NCI-H1930 (cell line): Measurements from ENCODE around the gene DMPK.
A peak's percentile ranks its signal among the peaks of the same experiment; 100 is the strongest.
"Not testable (repeated sequence)": the region's sequence is repeated elsewhere in the genome, so short reads cannot be mapped to it uniquely, and the experiment has no call there.

Source experiments
- DNase-seq, 2 experiments: peaks; one replicate each; lab custom pipeline; 2025; lab: John Stamatoyannopoulos, UW

DMPK gene

DNA sequence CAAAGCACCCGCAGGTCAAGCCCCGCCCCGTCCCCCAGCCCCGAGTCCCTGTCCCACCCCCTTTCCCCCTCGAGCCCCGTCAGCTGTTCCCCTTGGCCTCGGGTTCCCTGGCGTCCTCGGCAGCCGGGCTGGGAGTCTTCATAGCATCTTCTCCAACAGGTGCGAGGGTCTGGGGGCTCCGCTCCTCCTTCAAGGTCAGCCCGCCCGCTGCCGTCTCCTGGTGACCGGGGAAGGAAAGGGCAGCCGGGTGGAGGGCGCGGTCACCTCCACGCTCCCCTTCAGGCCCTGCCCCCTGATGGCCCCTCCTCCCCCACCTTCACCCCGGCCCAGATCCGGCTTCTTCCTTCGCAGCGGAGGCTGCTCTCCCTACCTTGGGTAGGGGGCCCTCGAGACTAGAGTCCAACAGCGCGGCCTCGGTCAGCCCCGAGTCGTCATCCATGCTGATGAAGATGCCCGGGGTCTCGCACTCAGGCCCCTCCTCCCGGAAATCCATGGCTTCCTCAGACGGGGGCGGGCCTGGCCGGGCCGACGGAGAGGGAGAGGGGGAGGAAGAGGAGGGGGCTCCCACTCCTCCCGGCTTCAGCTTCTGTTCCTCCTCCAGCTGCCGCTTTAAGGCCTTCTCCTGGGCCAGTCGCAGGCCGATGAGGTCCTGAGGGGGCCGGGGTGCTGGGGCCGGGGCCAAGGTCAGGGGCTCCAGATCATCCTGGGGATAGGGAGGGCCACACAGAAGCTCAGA lies 33.4 kb upstream of the DMPK start:
- peak; percentile 73 to 78 for DNase-seq

GRCh38 chr19:45814851-45815480 lies 32.7 kb upstream of the DMPK start, which contains the start of gene RSPH6A:
RSPH6A (minus strand) TSS chr19:45815308; CDS start chr19:45815176, 132 bp downstream.
- DNase-seq: peak in 1 of 2 experiments; percentile 43

DNA sequence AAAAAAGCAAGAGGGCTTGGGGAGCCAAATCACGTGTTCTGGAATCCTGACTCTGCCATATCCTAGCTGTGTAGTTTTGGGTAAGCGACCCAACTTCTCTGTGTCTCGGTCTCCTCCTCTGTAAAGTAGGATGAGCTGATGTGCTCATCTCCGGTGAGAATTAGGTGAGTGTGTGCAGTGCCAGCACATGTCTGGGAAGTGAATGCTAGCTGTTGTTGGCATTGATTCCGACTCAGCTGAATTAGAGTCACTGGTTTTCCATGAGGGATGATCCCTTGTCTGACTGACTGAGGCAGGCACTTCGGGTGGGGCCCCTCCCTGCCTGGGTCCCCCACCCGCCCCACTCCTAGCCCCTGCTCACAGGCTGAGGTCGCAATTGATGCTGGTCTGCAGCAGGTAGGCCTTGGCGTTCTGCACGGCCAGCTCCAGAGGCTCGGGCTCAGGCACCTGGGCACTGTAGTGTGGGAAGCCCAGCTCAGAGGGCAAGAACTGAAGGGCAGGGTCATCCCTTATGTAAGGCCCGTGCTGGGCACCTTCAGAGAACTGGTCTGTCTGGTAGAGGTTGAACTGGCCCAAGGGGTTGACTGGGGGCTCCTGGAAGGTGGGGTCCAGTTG lies 32.0 kb upstream of the DMPK start:
- DNase-seq: no peak

DNA sequence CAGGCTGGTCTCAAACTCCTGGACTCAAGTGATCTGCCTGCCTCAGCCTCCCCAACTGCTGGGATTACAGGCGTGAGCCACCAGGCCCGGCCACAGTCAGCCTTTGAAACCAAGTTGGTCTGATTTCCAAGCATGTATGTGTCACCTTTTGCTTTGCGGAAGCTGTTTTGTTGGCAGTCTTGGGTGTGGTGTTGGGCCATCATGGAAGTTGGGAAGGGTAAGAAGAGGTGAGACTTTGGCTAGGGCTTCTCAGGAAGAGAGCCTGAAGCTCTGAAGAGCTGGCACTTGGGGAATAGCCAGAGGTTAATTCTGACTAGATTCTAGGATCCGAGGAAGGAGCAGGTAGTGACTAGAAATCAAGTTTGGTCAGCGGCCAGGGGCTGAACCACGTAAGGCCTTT lies 30.0 kb upstream of the DMPK start:
- DNase-seq: no peak

DNA sequence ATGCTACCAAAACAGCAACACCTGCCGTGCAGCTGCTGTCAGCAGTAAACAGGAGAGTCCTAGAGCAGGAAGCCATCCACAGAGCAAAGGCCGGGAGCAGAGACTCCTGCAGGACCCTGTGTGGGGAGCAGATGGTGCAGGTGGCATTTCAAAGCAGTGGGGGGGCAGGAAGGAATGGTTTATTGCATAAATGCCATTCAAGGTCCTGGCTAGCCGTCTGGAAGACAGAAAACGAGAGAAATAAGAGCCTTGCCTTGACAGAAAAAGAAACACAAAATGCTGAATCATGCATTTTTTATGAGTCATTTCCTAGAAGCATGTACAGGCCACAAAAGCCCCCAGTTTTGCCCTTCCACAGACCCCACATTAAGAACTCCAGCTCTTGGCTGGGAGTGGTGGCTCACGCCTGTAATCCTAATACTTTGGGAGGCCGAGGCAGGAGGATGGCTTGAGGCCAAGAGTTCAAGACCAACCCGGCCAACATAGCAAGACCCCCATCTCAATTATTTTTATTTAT lies 27.4 kb upstream of the DMPK start:
- no peak for DNase-seq

DNA sequence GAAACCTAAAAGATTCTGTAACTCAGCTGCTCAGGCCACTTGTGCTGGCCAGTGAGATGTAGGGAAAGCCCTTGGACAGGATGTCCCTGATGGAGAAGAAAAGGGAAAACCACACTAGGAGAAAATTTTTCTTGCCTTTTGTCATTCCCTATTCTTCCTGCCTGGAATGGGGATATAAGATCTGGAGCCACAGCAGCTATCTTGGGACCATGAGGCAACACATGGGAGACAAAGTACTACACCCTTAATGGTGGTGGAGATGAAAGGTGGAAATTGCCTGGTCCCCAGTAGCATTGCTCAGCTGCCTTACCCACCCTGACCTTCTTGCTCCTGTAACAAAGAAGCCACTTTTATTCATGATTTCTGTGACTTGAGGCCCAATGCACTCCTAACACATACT lies 23.4 kb upstream of the DMPK start:
- no peak for DNase-seq

DNA sequence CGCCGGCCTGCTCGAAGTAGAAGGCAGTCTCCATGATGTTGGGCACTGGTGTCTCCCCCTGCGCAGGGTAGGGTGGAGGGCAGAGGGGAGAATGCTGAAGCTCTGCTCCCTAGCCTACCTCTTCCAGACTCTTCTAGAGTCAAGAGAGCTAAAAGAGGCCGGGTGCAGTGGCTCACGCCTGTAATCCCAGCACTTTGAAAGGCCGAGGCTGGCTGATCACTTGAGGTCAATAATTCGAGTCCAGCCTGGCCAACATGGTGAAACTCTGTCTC lies 22.6 kb upstream of the DMPK start:
- no peak for DNase-seq

GRCh38 chr19:45804140-45804958 lies 22.1 kb upstream of the DMPK start:
- DNase-seq: no peak

DNA sequence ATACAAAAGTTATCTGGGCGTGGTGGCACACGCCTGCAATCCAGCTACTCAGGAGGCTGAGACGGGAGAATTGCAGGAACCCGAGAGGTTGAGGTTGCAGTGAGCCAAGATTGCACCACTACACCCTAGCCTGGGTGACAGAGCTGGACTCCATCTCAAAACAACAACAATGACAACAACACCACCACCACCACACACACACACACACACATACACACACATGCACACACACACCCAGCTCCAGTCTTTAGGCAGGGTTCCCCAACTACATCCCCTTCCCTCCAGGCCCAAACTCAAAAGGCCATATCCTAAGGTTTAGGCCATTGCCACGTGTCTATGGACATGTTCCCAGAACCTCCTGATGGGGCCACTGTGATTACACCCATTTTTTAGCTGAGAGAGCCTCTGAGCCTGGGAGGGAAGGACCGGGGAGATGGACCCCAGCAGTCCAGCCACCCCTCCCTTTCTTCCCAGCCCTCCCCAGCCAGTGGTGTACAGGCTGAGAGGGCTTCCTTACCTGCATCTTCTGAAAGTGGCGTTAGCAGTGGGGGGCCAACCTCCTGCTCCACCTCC lies 19.4 kb upstream of the DMPK start:
- DNase-seq: no peak

- DNase-seq: no peak
Measured at GRCh38 chr19:45800070-45800553, 17.8 kb upstream of the DMPK start.

GRCh38 chr19:45799541-45799940 lies 17.3 kb upstream of the DMPK start:
- not testable (repeated sequence) for DNase-seq

DNA sequence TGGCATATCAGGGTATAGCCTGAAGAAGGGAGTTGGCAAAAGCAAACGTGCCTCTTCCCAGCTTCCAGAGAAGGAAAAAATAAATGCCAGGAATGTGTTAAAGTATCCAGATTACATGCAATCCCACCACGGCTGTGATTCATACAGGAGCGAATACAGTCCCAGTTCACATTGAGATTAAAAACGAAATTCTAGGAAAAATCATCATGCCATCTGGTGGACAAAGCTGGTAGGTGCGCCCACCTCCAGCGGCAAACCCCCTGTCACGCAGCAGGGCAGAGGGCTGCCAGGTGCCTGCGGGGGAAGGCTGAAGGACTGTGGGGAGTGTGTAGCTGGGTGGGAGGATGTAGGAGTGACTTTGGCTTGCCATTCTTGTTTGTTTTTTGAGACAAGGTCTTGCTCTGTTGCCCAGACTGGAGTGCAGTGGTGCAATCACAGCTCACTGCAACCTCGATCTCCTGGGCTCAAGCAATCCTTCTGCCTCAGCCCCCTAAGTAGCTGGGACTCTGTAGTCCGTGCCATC lies 16.8 kb upstream of the DMPK start:
- DNase-seq: peak; percentile 41 to 65

DNA sequence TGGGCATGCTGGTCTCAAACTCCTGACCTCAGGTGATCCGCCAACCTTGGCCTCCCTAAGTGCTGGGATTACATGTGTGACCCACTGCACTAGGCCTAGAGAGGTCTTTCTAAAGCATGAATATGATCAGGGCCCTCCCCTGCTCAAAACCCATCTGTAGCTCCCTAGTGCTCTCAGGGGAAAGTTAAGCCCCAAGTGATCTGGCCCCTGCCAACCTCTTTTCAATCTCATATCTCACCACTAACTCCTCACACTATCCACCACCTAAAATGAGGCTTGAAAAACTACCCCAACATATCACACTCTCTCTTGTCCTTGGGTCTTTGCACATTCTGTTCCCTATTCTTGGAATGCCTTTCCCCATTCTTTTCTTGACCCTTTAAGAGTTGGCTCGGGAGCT lies 12.3 kb upstream of the DMPK start:
- DNase-seq: no peak

DNA sequence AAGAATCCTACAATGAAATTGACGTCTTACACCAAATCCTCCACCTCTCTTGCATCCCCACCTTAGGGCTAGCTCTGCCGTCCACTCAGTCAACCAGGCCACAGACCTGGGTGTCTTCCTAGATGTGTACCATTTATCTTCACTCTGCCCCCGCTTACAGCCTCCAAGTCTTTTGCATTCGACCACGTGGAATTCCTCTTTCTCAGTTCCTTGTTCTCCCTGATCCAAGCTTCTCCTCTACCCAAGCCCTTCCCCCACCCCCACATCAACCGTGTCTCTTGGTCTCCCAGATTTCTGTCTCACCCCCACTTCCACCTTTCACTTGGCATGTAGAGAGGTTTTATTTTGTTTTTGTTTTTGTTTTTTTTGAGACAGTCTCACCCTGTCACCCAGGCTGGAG lies 11.6 kb upstream of the DMPK start:
- no peak for DNase-seq

DNA sequence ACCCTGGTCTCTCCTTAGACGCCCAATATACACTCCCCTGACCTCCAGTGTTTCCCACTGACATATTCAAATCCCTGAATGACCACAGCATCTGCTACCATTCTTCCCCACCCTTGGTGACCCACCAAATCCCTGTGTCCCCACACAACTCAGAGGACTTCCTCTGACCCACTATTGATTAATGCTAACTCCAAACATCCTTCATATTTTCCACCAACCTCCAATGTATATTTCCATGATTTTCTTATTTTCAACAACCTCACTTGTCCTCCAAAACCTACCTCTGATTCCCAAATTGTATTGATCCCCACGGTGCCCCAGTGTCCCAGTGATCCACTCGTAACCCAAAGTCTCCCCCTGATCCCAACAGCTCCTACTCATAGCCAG lies 10.9 kb upstream of the DMPK start:
- DNase-seq: no peak

DNA sequence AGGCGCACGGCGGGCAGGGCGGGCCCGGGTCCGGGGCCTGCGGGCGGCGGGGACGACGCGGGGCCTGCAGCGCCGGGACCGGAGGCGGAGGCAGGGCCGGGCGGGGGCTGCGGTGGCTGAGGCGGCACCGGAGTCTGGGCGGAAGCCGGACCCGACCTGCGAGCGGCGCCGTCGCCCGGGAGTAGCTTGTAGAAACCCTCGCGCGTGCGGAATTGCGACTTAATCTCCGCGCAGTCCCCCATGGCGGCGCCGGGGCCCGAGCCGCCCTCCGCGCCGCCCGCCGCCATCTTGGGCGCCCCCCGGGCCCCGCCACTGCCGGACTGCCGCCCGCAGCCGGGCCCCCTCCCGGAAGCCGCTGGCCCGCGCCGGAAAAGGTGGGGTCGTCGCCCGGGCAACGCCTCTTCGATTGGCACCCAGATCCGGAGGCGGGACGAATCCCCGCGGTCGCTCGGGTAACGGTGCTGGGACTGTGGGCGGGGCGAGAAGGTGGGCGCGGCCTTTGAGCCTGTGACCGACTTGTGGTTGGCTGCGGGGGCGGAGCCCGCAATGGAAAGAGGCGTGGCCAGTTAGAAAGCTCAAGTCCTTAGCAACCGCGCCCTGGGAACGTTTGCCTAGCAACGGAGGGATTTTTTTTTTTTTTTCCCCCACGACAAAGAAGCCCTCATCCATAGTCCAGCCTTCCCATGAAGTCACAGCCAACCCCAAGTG lies 10.3 kb upstream of the DMPK start, which contains the start of gene DMWD:
TSS of gene DMWD (minus strand) at position 376 of the 708 bp plus-strand sequence. CDS start at position 287, 89 bp downstream.
- peak; percentile 98 to 99 for DNase-seq

GRCh38 chr19:45791744-45792469 lies 9.6 kb upstream of the DMPK start:
- no peak for DNase-seq

DNA sequence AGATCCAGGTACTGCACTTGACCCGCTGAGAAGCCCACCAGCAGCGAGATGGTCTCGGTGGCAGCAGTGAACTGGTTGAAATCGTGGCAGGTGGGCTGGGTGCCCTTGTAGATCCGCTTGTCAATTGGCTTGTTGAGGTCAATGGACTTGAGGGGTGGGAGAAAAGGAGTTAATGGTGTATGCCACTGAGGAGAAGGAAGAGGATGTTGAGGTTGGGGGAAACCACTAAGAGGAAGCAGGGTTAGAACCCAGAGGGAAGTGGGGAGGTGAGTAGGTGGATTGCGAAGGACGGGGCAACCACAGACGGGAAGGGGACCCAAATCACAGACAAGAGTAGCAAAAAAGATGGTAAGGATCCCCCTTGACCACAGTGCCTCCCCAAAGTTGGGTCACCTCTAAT lies 8.7 kb upstream of the DMPK start:
- DNase-seq: no peak

DNA sequence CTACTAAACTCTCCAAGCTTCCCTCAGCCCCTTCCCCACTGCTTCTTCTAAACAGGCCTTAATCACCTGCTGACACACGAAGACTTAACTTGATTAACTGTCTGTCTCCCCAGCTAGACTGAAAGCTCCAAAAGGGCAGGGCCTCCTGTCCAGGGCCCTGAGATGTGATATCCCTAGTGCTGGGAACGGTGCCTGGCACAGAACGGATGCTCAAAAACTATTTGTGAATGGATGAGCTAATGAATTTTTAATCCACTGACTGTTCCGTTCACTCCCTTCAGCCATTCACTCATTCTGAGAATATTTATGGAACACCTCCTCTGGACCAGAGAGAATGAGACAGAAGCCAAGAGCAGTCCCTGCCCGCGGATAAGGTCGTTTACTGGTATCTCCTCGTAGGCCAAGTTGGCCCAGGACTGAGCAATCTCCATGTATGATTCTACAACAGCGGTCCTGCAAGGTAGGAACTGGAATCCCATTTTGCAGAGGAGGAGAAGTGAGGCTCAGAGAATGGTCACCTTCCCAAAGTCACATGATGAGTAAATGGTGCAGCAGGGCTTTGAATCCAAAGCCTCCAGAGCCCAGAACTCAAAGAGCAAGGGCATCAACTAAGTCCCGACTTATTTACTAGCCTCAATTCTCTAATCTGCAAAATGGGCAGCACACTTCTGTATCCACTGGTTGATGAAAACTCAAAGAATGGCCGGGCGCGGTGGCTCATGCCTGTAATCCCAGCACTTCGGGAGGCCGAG lies 6.9 kb upstream of the DMPK start:
- DNase-seq: no peak

DNA sequence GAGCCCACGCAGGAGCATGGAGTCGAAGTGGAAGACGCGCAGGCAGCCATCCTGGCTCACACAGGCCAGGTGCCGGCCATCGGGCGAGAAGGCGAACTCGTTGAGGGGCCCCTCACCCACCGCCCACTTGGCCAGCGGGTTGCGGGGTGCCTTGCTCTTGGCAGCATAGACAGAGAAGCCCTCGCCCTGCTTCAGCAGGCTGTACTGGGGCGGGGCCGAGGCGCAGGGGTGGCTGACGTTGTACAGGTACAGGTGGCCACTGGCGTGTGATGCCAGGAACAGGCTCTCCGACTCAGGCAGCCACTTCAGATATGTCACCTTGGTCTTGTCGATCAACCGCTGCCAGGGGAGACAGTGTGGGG lies 4.2 kb upstream of the DMPK start:
- no peak for DNase-seq
